Sigmoid colon (tissue), 7 donors: ENCODE results near the gene RAP1GDS1. TPM values are rescaled to one million over a fixed set of nuclear protein-coding genes. Genes with fewer than 3 reads are reported as not detected.

Experiments used
- DNase-seq: peaks from one replicate; pipeline ENCODE4 v3.0.0-alpha.2; 2019
- H3K27ac ChIP-seq, 4 donors: fragments of 200-600 bp; sonication (generic); one replicate each; pipeline ENCODE4 v1.5.1; 2016 to 2019; ENCODE audit warnings: mild to moderate bottlenecking in 1 of 4
- H3K27me3 ChIP-seq, 3 donors: fragments of 200-600 bp; sonication (generic); one replicate each; pipeline ENCODE4 v1.5.1; 2019; ENCODE audit warnings: mild to moderate bottlenecking in 1 of 3
- H3K36me3 ChIP-seq, 4 donors: fragments of 200-600 bp; sonication (generic); one replicate each; pipeline ENCODE4 v1.5.1; 2016 to 2019
- H3K4me1 ChIP-seq, 4 donors: fragments of 200-600 bp; sonication (generic); one replicate each; pipeline ENCODE4 v1.5.1; 2017 to 2019
- H3K4me3 ChIP-seq, 4 donors: fragments of 200-600 bp; sonication (generic); one replicate each; pipeline ENCODE4 v1.5.1; 2017 to 2019; ENCODE audit warnings: mild to moderate bottlenecking in 2 of 4, moderate library complexity in 1 of 4
- H3K9me3 ChIP-seq, 4 donors: fragments of 200-600 bp in 3 of 4; sonication (generic) in 3 of 4; one replicate each; pipeline versions ENCODE4 v1.5.1 to v1.6.1; 2013 to 2019
- EP300 ChIP-seq, 4 donors: sonication (generic); formaldehyde crosslinking; IDR thresholded peaks; one replicate each; pipeline ENCODE4 v1.6.1; 2017; ENCODE audit warnings: antibody characterized with exemption in 4 of 4
- POLR2A ChIP-seq, 2 donors: fragments of 450-650 bp; IDR thresholded peaks; one replicate each; pipeline ENCODE4 v1.6.1; 2016; ENCODE audit warnings: antibody characterized with exemption in 2 of 2, mild to moderate bottlenecking in 2 of 2, moderate library complexity in 2 of 2
- POLR2AphosphoS5 ChIP-seq, 4 donors: sonication (generic); formaldehyde crosslinking; IDR thresholded peaks; one replicate each; pipeline ENCODE4 v1.6.1; 2017; ENCODE audit warnings: antibody characterized with exemption in 4 of 4
- WGBS, 2 donors: extraction: QIAGEN DNeasy Blood & Tissue Kit; methylation state at CpG; one replicate each; pipeline ENCODE4 v1.1.7; 2013; 5-methylcytosine and 5-hydroxymethylcytosine counted together
- intact Hi-C: fragments of 100-400 bp; cut with DNase I; formaldehyde crosslinking; loops from one replicate; pipeline ENCODE4 v1.15.1; 2023
- polyA plus RNA-seq, 3 donors: library from polyadenylated mRNA; stranded (reverse); fragments of 200-250 nt; gene quantifications; one replicate each; pipeline ENCODE4 v1.2.3, GENCODE V29; 2013
- total RNA-seq, 4 donors: library from RNA; depleted of rRNA; stranded (reverse); fragments of >200 nt; gene quantifications; one replicate each; pipeline ENCODE4 v1.1.0, GENCODE V29; 2016
- TF ChIP-seq, protein P1 (sequence below), 4 experiments: fragments of 450-650 bp in 3 of 4; fragments of 200-600 bp in 1 of 4; IDR thresholded peaks; one replicate each; pipeline ENCODE4 v1.5.1; 2016 to 2019; ENCODE audit warnings: antibody characterized with exemption in 4 of 4, mild to moderate bottlenecking in 3 of 4, moderate library complexity in 2 of 4
- donor health status: healthy with polysubstance abuse.
- donor health status: Bipolar disorder and iron deficiency.
- donor health status: healthy.

Gene RAP1GDS1
- total and polyA plus RNA-seq, 7 donors = 10.2 to 34.9 (median 31.8) TPM

DNA sequence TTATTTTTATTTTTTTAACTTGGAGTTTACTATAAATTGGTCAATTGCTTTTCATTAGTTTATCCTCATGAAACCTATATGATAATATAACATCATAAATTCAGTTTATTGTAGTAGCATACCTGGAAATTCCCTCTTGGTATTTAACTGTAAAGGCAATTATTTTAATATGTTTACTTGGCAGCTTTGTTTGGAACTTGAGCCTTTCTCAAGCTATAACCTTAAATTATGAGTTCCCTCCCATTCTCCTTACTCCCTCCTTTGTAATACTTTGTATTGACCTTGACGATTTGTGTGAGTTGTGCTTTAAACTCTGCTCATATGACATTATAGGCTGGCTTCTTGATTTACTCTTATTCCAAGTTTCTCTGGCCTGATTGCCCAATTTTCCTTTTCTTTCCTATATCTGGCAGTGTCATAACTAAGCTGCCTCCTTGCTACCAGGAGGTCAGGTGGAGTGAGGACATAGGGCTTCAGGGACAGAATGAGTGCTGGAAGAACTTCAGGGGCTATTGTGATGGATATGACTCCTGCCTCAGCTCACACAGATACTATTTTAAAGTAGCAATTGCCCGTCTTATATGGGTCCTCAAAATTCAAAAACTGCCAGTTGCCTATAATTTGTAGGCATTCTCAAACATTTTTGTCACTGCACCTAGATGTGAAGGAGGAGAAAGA, 77.7 kb downstream of the RAP1GDS1 start:
- no peak for DNase-seq
- Histone ChIP-seq H3K27ac (no peak overlapping the region), H3K4me1 (no peaks in the 10 kb centered on the region), H3K4me3 (no peak overlapping the region), H3K27me3 (no peaks in the 10 kb centered on the region), H3K36me3 (peaks cover 0 to 12% (median 0%) of the 10 kb centered on the region in 4 donors), H3K9me3 (peaks cover 0 to 3% (median under 1%) of the 10 kb centered on the region in 4 donors)
- intact Hi-C loops = no loop called here
- TF ChIP-seq POLR2A (IDR thresholded peaks at IDR 0.05) (no peak), EP300 (IDR thresholded peaks at IDR 0.05) (no peak), POLR2AphosphoS5 (IDR thresholded peaks at IDR 0.05) (no peak)
- TF ChIP-seq, protein P1, sequence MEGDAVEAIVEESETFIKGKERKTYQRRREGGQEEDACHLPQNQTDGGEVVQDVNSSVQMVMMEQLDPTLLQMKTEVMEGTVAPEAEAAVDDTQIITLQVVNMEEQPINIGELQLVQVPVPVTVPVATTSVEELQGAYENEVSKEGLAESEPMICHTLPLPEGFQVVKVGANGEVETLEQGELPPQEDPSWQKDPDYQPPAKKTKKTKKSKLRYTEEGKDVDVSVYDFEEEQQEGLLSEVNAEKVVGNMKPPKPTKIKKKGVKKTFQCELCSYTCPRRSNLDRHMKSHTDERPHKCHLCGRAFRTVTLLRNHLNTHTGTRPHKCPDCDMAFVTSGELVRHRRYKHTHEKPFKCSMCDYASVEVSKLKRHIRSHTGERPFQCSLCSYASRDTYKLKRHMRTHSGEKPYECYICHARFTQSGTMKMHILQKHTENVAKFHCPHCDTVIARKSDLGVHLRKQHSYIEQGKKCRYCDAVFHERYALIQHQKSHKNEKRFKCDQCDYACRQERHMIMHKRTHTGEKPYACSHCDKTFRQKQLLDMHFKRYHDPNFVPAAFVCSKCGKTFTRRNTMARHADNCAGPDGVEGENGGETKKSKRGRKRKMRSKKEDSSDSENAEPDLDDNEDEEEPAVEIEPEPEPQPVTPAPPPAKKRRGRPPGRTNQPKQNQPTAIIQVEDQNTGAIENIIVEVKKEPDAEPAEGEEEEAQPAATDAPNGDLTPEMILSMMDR (IDR thresholded peaks at IDR 0.05) = no peak
- WGBS, 2 donors = 90 to 96% methylated on average over 2 of the region's 2 CpGs

DNA sequence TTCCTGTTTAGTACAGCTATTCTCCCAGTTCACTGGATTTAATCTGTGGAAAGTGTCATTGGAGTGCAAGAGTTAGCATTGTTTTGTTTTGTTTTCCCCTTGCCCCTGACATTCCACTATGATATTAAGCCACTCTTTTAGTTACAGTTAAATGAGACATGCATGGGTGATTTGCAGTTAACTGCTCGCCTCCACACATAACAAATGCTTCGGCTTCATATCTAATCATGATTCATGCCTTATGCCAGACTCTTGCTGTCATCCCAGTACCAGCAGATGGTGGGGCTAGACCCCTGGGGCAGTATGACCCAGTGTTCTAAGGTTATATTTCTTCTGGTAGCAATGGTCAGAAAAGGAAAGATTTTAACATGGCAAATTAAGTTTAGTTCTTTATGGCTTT, 80.1 kb downstream of the RAP1GDS1 start:
- Histone ChIP-seq H3K4me3 (no peak overlapping the region), H3K4me1 (no peaks in the 10 kb centered on the region), H3K27me3 (no peaks in the 10 kb centered on the region), H3K36me3 (peaks cover 0 to 14% (median 0%) of the 10 kb centered on the region in 4 donors), H3K27ac (no peak overlapping the region), H3K9me3 (no peaks in the 10 kb centered on the region)
- TF ChIP-seq POLR2A (IDR thresholded peaks at IDR 0.05) (no peak), EP300 (IDR thresholded peaks at IDR 0.05) (no peak), POLR2AphosphoS5 (IDR thresholded peaks at IDR 0.05) (no peak)
- TF ChIP-seq, protein P1 (IDR thresholded peaks at IDR 0.05) = no peak
- 75 to 97% methylated on average over 2 of the region's 2 CpGs for WGBS, 2 donors
- intact Hi-C loops = no loop called here
- DNase-seq = no peak

DNA sequence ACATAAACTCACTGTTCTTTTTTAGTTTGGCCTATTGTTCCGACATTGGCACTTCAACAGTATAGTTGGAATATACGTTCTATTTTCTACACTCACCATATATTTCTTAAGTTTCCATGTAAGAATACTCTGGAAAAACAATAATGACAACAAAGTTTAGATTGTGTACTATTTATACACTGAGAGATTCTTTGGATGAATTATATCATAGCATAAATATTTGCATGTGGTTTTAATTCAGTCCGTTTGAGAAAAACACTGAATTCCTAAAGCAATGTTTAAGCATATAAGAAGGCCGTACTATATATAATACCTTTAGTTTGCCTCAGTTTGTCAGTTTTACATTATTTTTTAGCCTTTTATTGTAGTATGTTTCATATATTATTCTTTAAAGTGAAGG, 82.4 kb downstream of the RAP1GDS1 start:
- DNase-seq = no peak
- H3K27me3 ChIP-seq = no peaks in the 10 kb centered on the region
- no peak overlapping the region for H3K4me3 ChIP-seq
- H3K9me3 ChIP-seq = no peaks in the 10 kb centered on the region
- 83 to 95% methylated on average over 4 of the region's 4 CpGs for WGBS, 2 donors
- intact Hi-C loops = no loop called here
- TF ChIP-seq POLR2AphosphoS5 (IDR thresholded peaks at IDR 0.05) (no peak), EP300 (IDR thresholded peaks at IDR 0.05) (no peak), POLR2A (IDR thresholded peaks at IDR 0.05) (no peak)
- TF ChIP-seq, protein P1 (IDR thresholded peaks at IDR 0.05) = no peak
- no peak overlapping the region for H3K27ac ChIP-seq
- no peaks in the 10 kb centered on the region for H3K4me1 ChIP-seq
- H3K36me3 ChIP-seq = peaks cover 0 to 14% (median 0%) of the 10 kb centered on the region in 4 donors

DNA sequence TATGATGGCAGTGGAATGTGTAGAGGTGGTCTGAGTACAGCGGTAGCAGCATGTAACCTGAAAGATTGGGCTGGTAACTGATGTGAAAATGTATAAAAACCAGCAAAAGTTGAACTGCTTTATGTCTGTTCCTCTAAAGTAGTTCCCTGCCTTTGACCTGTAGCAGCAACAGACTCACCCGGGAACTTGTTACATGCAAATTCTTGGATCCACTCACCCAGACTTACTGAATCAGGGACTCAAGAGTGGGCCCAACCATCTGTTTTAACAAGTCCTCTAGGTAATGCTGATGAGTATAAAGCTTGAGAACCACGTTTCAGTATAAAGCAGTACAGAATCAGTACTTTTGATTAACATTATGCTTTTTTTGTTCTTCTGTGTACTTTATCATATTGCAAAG, 84.7 kb downstream of the RAP1GDS1 start:
- Histone ChIP-seq H3K4me3 (no peak overlapping the region), H3K27ac (no peak overlapping the region), H3K4me1 (no peaks in the 10 kb centered on the region), H3K36me3 (peaks cover 0 to 14% (median 0%) of the 10 kb centered on the region in 4 donors), H3K9me3 (peaks cover 0 to 1% (median 0%) of the 10 kb centered on the region in 4 donors), H3K27me3 (no peaks in the 10 kb centered on the region)
- no peak for DNase-seq
- TF ChIP-seq, protein P1 (IDR thresholded peaks at IDR 0.05) = no peak
- TF ChIP-seq POLR2A (IDR thresholded peaks at IDR 0.05) (no peak), POLR2AphosphoS5 (IDR thresholded peaks at IDR 0.05) (no peak), EP300 (IDR thresholded peaks at IDR 0.05) (no peak)
- intact Hi-C loops = no loop called here
- 88 to 91% methylated on average over 3 of the region's 3 CpGs for WGBS, 2 donors
